ENCODE data around the gene ADAMTS17.

The ADAMTS17 gene

DNA sequence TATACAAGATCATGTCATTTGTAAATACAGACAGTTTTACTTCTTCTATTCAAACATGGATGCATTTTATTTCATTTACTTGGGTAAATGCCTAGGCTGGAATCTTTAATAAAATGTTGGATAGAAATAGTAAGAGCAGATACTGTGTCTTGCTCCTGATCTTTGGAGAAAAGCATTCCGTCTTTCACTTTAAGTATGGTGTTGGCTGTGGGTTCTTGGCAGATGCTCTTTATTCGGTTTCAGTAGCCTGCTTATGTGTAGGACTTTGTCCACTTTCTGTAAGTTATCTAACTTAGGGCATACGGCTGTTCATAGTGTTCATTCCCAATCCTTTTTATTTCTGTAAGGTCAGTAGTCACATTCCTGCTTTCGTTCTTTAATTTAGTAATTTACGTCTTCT lies 303.0 kb downstream of the ADAMTS17 start:
- no peak for DNase-seq

DNA sequence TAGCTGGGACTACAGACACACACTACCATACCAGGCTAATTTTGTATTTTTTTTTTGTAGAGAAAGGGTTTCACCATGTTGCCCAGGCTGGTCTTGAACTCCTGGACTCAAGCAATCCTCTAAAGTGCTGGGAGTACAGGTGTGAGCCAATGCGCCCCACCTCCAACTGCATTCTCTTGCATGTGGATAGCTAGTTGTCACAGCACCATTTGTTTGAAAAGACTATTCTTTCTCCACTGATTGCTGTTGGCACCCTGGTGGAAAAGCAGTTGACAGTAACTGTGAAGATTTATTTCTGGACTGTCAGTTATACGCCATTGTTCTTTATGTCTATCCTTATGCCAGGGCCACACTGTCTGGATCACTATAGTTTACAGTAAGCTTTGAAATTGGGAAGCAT lies 303.9 kb downstream of the ADAMTS17 start:
- no peak for DNase-seq

- no peak for DNase-seq
These were observed 305.8 kb downstream of the ADAMTS17 start for GRCh38 chr15:100036015-100036414.

DNA sequence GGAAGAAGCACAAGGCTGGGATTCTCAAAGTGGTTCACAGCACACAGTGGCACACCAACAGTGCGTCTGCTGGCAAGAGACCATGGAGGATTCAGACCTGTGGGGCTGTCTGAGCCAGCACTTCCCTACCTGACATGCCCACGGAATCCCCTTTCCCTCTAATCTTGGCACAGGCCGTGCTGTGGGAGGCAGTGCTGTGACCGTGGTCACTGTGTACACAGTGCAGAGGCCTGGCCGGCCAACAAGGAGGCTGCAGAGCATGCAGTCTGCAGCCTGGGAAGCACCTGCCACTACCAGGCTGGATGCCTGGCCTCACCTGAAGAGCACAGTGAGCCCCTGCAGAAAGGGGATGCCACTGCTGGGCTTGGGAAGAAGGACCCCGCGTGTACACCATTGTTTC lies 307.6 kb downstream of the ADAMTS17 start:
- DNase-seq, result no peak

DNA sequence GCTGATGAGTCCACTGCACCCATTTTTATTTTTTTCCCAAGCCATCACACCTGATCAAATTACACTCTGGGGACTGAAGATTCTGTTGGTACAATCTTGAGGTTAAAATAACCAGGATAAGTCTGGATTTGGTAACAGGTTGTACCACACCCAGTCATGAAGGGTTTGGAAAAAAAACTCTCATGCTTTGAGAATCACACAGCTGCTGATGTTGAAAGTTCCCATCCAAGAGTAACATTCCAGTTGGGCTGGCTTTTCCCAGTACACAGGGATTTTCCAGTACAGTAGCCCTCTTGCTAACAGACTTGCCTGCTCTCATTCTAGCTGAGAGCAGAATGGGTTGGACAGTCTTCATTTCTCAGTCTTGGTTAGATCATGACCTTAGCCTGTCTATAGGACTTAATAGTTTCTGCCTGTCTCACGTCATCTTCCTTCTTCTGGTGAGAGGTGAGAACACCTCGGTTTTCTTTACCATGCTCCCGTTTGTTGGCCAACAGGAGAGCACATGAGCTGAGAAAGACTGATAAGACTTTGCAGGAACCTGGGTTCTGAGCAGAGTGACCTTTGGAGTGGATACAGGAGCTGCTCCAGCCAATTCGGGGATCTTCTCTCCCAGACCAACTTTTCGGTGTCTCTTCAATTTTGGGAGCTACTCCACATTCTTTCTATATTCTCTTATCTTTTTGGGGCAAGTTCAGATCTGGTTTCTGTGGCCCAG lies 308.5 kb downstream of the ADAMTS17 start:
- no peak for DNase-seq

GRCh38 chr15:100032358-100033085 lies 309.3 kb downstream of the ADAMTS17 start:
- no peak for DNase-seq

GRCh38 chr15:100031665-100032357 lies 310.0 kb downstream of the ADAMTS17 start:
- DNase-seq, result no peak

GRCh38 chr15:100030586-100031229 lies 311.1 kb downstream of the ADAMTS17 start:
- no peak for DNase-seq

DNA sequence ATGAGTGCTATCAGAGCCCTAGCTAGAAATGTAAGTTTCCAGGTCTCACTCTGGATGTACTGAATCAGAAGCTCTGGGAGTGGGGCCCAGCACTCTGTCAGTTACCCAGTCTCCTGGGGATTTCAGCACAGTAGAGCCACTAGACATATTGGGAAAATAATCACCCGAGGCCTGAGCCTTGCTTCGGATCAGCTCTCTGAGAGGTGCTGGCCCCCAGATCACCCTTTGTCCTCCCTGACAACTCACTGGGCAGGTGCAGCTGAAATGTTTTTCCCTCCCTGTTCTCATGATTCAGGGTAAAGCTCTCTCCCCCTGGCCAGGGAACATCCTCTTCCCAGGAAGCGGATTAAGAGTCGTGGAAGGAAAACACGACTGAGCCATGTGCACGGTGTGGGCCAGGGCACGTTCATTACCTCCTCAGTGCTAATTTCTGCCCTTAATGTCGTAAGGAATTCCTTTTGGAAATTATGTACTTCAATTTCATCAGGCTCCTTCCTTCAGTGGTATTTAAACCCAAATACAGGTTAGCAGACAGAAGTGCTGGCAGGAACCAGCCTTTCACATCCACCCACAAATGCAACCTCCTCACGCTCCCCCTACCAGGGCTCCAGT lies 311.8 kb downstream of the ADAMTS17 start:
- DNase-seq, result no peak

- DNase-seq, result no peak
These were observed 312.7 kb downstream of the ADAMTS17 start for GRCh38 chr15:100029045-100029444.

DNA sequence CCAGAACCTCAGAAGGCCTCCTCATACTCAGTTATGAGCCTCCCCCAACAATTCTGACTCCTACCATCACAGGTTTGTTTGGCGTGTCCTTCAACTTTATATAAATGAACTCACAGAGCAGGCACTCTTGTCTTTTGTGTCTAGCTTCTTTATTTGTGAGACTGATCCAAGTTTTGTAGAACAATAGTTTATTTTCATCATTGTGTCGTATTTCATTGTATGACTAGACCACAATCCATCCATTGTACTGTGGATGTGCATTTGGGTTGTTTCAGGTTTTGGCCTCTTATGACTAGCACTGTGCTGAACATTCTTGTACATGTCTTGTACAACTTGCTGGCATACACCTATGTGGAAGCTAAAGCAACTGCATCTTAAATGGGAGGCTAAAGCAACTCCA lies 315.7 kb downstream of the ADAMTS17 start:
- no peak for DNase-seq

DNA sequence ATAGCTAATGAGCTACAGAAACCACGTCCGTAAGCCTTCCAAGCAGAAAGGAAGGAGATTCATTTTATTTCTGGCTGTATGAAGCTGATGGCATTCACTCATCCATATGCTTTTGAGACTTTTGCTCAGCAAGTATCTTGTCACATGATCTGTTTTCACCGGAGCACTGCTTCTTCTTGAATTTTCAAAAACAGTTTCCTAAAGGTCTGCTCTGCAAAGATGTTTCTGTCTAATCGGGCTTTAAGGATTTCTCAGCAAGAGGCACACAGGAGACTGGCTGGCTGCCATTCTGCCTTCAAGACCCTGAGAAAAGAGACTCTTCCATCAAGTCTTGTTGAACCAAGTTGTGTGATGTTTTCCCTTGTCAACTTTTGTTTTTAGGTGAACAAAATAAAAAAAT lies 319.0 kb downstream of the ADAMTS17 start:
- no peak for DNase-seq

GRCh38 chr15:100022391-100022790 lies 319.4 kb downstream of the ADAMTS17 start:
- no peak for DNase-seq

- no peak for DNase-seq
These were observed 320.1 kb downstream of the ADAMTS17 start for GRCh38 chr15:100021653-100022052.

DNA sequence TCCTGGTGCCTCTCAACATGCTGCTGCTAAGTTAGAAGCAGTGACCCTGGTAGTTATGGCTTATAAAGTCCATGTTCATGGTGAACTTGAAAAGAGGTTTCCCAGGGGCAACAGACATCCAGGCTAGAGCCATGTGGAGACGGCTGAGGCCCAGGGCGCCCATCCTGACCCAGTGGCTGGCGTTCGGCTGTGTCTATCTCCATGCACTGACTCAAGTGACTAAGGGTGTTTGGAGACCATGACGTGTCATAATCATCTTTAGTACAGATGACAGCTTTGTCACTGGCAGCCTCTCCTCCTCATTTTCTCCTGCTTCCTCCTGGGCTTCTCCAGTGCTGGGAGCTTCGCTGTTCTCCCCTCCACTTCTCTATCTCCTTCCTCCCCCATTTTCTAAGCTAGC lies 321.2 kb downstream of the ADAMTS17 start:
- no peak for DNase-seq

DNA sequence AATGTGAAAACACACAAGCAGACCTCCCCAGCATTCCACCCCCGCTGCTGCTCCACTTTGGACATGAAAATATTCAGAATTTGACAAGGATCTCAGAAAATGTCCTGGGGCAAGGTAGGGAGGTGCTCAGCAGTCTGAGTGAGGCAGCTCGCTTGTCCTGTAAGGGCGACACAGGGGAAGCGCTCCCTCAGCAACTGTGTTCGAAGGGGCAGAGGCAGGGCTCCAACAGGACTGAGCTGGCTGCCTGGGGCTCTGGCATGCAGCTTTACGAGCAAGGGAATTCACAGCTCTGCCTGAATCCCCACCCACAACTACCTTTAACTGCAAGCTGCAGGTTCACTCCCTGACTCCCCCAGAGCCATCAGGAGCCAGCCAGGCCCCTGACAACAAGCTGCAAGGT lies 321.6 kb downstream of the ADAMTS17 start:
- no peak for DNase-seq

GRCh38 chr15:100019601-100020000 lies 322.2 kb downstream of the ADAMTS17 start:
- DNase-seq, result no peak

DNA sequence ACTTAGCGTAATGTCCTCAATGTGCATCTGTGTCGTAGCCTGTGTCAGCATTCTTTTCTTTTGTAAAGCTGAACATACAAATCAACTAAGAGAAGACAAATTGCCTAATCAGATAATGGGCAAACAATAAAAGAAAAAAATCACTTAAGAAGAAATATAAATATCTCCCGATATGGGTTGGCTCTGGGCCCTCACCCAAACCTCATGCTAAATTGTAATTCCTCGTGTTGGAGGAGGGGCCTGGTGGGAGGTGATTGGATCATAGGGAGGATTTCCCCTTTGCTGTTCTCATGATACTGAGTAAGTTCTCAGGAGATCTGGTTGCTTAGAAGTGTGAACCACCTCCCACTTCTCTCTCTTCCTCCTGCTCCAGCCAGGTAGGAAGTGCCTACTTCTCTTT lies 323.6 kb downstream of the ADAMTS17 start:
- DNase-seq, result no peak

DNA sequence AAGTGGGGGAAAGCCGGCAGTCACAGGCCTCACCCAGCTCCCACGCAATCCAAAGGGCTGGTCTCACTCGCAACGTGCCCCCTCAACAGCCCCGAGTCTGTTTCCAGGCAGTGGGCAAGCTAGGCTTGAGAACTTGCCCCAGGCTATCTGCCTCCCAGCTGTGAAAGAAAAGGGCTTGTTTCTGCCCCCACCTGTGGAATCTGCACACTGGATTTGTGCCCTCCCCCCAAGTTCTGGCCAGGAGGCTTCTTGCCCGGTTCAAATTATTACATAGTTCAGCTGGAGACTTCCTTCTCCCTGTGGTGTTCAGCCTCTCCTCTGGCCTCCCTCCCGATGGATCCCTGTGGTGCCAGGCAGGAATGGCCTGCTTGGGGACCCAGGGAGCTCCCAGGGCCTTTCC lies 324.6 kb downstream of the ADAMTS17 start:
- no peak for DNase-seq

DNA sequence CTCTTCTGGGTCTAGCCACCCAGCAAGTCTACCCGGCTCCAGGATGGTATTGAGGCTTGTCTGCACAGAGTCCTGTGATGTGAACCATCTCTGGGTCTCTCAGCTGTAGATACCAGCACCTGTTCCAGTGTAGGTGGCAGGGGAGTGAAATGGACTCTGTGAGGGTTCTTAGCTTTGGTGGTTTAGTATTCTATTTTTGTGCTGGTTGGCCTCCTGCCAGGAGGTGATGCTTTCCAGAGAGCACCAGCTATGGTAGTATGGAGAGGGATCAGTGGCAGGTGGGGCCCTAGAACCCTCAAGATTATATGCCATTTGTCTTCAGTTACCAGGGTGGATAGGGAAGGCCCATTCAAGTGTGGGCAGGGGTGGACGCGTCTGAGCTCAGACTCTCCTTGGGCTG lies 325.1 kb downstream of the ADAMTS17 start:
- no peak for DNase-seq

DNA sequence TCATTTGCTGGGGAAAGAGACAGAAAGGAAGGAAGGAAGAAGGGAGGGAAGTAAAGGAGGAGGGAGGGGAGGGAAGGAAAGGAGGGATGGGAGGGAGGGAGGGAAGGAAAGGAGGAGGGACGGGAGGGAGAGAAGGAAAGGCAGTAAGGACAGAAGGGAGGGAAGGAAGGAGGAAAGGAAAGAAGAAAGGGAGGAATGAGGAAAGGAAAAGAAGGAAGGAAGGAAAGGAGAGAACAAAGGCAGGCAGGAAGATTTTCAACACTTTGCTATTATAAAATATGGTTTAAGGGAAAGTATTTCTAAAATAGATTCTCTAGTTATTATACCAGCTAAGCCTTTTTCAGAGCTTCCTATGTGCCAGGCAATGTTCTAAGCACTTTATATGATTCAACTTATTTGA lies 330.5 kb downstream of the ADAMTS17 start:
- DNase-seq, result no peak

GRCh38 chr15:100009372-100009771 lies 332.4 kb downstream of the ADAMTS17 start:
- no peak for DNase-seq

DNA sequence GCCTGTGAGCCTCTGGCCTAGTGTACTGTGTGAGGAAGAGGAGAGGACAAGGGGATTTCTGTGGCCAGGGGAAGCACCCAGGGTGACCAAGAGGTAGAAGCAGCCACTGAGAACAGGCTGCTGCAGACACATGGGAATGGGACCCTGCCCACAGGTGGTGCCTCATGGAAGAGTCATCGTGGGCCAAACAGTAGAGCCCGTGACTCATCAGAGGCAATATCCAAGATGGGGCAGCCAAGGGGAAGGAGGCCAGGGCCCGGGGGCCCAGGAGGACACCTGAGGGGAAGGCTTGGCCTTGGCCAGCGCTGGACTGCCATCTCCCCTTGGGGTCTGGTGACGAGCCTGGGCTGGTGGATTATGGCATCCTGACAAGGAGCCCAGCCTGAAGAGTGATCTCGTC lies 333.5 kb downstream of the ADAMTS17 start:
- no peak for DNase-seq

All from NCI-H1048 (cell line).